HG03469 (cell line): ENCODE results near the gene PARP11.

Experiments used
- ATAC-seq: cut with Tn5 transposase; IDR thresholded peaks from one replicate; pipeline ENCODE4 v1.9.1; 2021; ENCODE audit warnings: mild to moderate bottlenecking, moderate library complexity, moderate number of reproducible peaks; ENCODE audit not compliant: unreplicated experiment

PARP11 gene

GRCh38 chr12:3775385-3776035, 97.7 kb downstream of the PARP11 start:
- no peak for ATAC-seq

- ATAC-seq: no peak
Observed at GRCh38 chr12:3772380-3772779, 100.8 kb downstream of the PARP11 start.

GRCh38 chr12:3771853-3772252, 101.3 kb downstream of the PARP11 start:
- ATAC-seq: no peak

- no peak for ATAC-seq
Observed at GRCh38 chr12:3770891-3771290, 102.3 kb downstream of the PARP11 start.

- ATAC-seq: no peak
Observed at GRCh38 chr12:3768911-3769447, 104.2 kb downstream of the PARP11 start.

- ATAC-seq: no peak
Observed at GRCh38 chr12:3761116-3761735, 112.0 kb downstream of the PARP11 start.

GRCh38 chr12:3759878-3760277, 113.3 kb downstream of the PARP11 start:
- ATAC-seq: no peak
